NCI-H2227 (cell line): ENCODE data around the gene TMEM220.
A peak's percentile ranks its signal among the peaks of the same experiment; 100 is the strongest.

ENCODE experiments used
- DNase-seq: peaks from one replicate; lab custom pipeline; 2025; ENCODE audit not compliant: unreplicated experiment; lab: John Stamatoyannopoulos, UW

Gene TMEM220

DNA sequence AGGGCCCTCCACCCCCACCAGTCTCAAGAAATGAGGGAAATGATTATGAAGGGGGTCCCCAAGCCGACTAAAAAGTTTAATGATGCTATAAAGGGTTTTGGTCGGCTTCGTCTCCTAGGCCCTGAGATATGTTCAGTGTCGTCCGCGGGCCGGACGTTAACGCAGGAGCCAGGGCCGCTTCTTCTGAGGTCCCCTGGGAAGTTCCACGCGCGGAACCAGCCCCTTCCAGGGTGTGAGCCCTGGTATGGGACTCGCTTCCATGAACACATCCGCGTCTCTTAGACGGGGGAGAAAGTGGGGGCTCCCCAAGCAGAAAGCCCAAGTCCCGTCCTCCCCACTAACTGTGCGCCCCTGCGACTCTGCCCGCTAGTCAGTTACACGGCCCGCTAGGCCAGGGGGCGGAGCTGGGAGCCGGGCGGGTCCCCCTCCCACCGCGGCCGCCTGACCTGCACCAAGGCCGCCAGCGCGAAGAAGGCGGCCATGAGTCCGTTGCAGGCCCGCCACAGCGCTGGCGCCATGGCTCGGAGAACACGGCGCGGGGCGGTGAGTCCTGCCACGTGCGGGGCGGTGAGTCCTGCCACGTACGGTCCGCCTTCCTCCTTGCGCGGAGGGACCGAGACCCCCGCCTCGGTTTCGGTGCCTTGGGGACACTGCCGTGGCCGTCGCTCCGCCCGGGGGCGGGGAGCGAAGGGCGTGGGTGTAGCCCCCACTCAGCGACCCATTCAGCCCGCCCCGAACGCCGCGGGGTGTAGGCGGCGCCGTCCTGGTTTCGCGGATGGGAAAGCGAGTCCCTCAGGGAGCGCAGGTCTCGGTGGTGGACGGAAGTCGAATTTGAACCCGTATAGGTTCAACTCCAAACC is at the start of gene TMEM220:
Gene TMEM220 (minus strand): TSS at position 690 of the 860 bp plus-strand sequence. CDS start 172 bp downstream, at position 518.
- DNase-seq = peak; percentile 77

DNA sequence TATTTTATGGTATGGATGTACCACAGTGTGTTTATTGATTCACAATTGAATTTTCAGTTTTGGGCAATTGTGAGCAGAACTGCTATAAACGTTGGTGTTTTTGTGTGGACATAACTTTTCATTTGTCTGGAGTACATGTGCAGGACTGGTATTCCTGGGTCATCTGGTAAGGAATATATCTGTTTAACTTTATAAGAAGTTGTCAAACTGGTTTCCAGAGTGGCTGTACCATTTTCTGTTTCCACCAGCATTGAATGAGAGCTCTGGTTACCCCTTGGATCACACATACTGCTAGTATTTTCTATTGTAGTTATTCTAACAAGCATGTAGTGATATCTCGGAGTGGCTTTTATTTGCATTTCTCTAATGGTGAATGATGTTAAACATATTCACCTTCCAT is 49.8 kb upstream of the TMEM220 start:
- no peak for DNase-seq

DNA sequence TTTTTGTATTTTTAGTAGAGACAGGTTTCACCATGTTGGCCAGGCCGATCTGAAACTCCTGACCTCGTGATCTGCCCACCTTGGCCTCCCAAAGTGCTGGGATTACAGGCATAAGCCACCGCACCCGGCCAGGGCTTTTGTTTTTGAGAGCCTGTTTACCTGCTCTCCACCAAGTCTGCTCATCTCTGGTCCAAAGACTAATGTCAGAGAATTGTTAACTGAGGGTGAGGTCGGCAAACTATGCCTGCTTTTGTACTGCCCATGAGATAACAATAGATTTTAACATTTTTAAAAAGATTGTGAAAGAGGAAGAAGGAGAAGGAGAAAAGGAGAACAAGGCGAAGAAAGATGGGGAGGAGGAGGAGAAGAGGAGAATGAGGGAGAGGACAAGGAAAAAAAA is 48.1 kb upstream of the TMEM220 start:
- DNase-seq = no peak

DNA sequence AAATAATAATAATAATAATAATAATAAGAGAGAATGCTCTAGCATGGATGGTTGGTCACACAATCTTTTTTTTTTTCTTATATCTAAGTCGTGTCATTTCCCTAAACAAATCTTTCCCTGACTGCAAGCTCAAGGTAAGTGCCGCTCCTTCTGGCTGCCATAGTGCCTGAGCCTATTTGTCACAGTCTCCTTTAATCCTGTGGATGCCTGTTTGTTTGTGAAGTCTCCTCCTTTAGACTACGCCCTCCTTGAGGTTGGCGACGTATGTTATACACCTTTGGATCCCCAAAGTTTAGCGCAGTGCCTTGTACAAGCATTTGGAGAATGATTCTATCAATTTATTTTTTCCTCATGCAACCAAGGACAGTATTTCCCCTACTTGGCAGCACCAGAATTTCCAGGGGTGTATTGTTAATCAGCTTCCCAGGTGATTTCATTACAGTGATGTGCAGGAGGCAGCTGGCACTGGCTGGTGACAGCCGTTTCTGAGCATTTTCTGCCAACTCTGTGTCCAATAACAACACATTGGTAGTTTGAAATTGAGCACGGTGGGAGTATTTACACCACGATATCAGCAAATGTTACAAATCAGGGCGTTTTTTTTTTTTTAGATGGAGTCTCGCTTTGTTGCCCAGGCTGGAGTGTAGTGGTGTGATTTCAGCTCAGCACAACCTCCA is 47.4 kb upstream of the TMEM220 start:
- no peak for DNase-seq

DNA sequence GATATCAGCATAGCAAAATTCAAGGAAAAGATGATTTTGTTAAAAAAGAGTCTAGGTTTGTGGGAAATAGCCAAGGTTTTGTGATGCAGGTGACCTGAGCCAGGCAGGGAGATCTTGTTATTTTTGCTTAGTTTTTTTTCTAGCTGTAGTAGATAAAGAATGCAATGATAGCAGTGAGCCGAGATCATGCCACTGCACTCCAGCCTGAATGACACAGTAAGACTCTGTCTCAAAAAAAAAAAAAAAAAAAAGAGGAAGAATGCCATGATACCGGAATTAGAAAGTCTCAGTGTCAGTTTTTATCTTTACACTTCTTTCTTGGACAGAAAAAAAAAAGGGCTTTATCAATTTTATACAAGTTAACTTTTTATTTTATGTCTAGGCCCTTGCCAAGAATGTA is 46.6 kb upstream of the TMEM220 start:
- no peak for DNase-seq

DNA sequence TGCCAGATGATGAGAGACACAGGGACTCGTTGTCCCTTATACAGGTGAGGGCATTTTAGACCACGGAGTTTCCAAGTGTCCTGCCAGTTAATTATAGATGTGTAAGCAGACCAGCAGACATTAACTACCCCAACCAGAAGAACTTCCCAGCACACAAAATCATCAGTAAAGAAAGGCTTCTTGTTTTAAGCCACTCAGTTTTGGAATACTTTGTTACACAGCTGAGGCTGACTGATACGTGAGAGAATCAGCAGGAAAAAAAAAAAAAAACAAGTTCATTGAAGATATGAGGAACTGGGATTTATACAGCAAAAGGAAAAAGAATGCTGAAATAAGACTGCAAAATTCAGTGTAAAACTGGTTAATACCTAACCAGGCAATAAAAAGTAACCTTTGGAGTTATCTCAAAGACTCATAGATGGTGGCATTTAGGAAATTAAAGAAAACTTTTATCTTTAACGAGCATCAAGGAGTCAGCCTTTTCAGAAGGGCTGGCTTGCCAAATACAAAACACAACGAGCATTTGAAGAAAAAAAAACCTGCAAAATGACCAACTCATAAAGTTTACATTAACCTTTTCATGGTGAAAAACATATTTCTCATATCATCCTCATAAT is 46.0 kb upstream of the TMEM220 start:
- DNase-seq = no peak

DNA sequence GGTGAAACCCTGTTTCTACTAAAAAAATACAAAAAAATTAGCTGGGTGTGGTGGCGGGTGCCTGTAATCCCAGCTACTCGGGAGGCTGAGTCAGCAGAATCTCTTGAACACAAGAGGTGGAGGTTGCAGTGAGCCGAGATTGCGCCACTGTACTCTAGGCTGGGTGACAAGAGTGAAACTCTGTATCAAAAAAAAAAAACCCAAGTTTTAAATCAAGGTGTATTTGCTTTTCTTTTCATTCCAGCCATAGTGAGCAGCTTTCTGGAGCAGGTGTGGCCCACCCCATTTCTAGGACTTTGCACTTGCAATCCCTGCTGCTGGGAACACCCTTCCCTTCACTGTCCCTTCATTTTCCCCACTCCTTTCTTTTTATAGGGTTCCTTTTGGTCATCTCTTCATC is 45.2 kb upstream of the TMEM220 start:
- DNase-seq = no peak

DNA sequence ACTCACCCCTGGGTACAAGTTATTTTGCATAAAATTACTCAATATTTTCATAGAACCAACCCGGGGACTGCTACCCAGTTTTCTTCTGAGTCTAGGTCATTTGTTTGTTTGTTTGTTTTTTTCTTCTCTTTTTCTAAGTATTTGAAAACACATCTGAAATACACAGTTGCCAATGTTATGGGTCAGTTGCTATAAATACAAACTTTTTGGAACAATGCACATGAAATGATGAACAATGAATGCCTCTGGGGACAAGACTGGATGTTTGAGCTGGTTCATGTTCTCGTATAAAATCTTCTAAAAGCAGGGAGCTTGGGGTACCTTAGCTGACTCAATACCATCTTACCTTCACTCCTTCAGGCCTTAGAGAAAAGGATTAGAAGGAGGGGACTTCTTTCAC is 43.6 kb upstream of the TMEM220 start:
- DNase-seq = no peak

DNA sequence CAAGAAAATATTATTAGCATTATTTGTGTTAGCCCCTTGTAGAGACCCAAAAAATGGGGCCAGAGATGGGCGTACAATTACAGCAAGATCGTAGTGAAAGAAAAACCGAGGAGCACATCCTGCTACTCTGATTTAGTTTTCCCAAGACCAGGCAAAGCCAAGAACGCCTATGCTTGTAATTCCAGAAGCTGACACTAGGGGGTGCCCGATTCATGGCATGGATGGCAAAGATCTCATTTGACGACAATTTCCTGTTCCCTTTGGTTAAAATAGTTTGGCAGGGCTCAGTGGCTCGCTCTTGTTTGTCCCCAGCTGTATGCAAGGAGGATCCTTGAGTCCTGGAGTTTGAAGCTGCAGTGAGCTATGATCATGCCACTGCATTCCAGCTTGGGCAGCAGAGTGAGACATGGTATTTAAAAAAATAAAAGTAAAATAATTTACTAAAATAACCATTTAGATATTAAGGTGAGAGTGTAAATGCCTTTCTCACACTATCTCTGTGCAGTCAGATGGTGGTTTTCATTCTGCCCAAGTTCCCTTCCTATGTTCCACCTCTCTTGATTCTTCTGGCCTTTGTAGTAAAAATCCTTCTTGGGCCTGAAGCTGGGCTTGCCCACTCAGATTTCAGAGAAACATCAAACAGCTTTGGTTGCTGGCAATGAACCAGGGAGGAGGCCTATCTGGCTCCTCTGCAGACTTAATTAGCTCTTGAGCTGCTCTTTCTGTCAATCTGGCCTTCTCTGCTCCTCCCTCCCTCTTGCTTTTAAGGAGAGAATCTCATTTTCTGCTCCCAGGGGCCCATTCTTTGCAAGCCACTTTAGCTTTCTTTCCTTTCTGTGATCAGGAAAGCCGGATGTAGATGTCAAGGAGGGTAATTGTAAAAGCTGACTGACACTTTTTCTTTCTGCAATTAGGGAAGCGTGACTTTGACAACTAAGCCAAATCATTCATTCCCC is 42.9 kb upstream of the TMEM220 start:
- peak; percentile 76 for DNase-seq

DNA sequence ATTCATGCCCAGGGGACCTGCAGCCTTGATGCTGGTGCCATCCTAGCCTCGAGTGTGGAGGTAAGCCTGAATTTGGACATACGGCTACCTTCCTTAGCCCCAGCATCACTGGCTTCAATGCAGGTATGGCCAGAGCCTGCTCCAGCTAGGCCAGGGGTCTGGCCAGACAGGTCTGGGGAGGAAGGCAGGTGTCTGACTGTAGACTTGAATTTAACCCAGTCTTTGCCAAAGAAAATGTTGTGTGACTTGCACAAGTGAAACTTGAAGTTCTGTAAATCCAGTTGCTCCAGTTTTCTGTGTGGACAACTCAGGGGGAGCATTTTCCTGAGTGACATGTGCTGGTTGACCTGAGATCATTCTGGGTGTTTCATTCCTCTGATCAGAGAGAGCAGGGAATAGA is 41.3 kb upstream of the TMEM220 start:
- DNase-seq = no peak

DNA sequence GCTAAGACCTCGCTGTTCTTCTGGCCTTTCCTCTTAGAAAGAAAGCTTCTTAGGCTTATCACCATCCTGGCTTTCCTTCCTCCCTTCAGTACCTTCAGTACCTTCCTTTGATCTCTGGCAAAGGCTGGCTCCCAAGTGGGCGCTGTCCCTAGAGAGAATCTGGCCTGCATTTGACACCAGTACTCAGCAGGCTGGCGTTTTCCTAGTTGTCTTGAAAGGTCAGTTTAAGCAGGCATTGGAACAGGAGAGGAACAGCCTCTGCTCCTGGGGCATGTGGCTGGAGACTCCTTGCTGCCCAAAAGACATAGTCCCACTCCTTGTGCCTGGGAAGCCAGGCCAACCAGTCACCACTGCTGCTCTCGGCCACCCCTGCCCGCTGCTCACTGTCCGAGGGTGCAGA is 40.0 kb upstream of the TMEM220 start:
- DNase-seq = no peak

DNA sequence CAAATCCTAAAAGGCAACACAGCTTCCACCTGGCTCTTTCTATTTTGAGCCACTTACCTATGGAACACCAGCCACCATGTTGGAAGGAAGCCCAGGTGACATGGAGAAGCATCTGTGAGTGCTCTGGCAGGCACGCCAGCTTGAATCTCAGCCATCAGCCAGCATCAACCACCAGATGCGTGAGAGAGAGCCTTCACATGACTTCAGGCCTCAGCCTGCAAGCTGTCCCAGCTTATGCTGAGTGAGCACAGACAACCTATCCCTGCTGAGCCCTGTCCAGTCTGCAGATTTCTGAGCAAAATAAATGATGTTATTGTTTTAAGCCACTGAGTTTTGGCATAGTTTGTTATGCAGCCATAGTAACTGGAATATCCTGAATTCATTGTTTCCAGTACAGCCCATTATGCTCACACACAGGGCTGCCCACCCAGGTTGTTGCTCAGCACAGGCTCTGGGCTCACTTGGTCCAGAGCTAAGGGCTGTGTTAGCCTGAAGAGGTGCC is 39.0 kb upstream of the TMEM220 start:
- no peak for DNase-seq

DNA sequence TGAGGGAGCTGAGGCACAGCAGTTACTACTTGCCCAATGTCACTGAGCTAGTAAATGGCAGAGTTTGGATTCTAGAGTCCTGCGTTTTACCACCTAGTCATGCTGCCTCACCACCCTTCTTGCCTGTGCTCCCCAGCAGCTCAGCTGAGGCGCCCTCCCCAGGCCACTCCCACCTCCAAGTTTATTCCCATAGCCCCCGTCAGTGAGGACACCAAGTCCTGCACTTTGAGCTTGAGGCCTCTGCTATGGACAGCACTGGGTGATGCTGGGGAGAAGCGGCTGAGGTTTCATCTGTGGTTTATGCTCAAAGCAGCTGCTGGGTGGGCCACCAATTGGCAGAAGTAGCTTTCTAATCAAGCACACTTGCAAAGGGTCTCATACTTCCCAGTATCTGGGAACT is 37.4 kb upstream of the TMEM220 start:
- DNase-seq = no peak

DNA sequence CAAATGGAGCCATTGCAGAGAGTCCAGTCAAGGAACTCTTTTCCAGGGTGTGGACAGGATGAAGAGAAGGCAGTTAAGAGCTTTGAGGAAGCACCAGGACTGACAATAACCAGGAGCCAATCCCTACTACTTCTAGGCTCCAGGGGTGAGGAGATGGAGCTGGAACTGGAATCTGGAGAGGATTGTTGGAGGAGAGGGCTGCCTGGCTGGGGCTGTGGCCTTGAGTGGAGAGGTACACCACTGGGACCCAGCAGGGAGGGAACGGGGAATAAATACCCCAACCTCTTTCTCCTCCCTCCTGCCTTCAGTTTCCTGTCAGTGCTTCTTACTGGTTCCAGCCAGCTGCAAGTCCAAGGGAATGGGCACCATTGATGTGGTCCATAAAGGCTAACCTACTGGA is 32.2 kb upstream of the TMEM220 start:
- no peak for DNase-seq

DNA sequence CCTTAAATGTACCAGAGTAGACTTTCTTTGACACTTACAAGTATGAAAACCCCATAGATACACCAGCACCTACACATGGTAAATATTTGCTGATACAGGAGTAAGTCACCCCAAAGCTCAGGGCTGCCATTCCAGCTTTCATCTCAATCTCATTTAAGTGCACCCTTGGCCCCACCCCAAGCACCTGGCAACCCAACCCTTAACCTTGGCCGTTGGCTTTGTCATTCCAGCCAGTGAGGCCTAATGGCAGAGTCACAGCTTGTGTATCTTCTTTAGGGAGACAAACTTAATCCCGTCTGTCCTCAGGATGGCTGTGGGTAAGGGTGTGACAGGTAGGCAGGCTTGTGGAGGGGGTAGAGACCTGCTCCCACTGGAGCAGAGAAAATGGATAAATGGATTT is 31.5 kb upstream of the TMEM220 start:
- no peak for DNase-seq

DNA sequence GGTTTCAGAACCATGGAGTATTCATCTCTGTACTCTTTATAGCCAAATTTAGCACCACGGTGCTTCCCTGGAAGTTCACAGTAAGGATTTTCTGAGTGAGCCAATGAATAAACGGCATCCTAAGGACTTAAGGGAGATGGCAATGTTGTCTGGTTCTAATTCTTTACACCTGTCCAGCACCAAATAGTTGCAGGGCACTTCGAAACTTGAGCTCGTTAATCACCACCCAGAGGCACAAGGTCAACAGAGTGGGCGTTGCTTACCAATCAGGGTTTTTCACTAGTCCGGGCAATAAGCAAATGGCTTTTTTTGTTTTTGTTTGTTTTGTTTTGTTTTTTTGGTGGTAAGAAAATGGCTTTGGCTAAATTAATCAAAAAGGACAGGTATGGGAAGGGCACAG is 28.2 kb upstream of the TMEM220 start:
- no peak for DNase-seq

DNA sequence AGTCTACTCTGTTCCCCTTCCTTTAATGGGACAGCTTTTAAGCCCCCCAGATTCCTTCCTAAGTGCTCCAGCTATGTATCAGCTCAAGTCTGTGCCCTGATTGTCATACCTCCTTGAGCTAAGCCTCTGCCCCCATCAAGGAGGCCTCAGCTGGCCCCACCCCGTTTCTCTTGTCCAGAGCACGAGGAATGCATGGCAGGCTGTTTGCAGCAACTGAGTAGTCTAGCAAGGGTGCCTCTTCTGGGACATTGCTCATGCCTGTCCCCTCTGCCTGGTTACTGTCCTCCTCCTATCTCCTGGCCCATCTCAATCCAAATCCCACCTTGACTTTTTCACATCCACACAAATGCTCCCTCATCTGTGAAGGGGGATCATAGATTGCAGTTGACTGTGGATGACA is 27.8 kb upstream of the TMEM220 start:
- DNase-seq = no peak

DNA sequence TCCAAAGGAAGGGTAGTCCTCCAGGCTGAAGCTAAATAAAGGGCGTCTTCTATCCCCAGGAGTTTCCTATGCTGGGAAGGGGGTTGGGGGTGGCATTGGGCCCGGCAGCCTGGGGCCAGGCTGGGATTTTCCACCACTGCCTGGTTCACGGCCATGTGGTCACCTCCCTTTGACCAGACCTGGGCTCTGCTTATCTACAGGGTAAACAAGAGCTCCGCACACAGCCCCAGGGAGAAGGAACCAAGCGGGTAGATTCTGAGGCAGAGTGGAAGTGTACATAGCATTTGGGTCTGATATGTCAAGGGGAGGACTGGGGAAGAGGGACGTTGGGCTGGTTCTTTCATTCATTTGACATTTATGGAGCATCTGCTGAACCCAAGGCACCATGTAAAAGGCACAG is 27.2 kb upstream of the TMEM220 start:
- no peak for DNase-seq

DNA sequence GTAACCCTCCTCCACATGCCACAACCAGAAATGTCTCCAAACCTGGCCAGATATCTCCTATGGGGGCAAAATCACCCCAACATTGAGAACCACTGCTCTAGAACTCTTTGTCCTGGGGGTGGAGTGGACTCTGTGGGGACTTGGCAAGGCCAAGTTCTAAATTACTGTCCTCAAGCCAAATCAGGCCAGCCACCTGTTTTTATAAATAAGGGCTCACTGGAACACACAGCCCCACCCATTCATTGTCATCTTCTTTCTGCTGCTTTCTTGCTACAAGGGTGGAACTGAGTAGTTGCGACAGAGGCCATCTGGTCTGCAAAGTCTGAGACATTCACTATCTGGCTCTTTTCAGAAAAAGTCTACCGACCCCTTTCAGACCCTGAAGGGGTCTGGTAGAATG is 26.8 kb upstream of the TMEM220 start:
- DNase-seq = no peak

DNA sequence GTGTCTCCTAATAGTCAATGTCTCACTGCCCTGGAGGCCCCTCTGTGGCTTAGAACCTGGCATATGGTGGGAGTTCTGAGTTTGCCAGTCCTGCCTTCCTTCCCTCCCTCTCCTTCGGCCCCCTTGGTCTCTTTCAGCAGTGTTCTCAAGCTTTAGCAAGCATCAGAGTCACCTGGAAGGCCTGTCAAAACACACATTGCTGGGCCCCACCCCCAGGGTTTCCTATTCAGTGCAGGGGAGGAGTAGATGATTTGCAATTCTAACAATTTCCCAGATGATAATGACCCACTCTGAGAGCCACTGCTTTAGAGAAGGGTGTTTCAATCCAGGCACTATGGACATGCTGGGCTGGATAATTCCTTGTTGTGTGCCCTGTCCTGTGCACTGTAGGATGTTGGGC is 26.4 kb upstream of the TMEM220 start:
- DNase-seq = no peak

DNA sequence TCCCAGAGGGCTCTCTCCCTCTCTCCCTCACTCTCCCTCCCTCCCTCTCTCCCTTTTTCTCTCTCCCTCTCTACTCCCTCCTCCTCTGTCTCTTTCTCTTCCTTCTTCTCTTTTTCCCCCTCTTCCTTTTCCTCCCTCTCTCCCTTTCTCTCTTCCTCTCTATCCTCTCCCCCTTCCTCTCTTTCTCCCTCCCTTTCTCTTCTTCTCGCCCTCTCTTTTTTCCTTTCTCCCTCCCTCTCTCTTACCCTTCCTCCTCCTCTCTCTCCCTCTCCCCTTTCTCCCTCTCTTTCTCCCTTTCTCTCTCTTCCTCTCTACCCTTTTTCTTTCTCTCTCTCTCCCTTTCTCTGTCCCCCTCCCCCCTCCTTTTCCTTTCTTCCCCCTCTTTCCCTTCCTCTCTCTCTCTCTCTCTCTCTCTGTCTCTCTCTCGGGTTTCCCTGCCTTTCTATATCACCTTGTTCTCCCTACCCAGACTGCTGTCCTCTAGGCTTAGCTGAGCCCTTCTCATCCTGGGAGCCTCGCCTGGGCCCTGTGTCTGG is 25.8 kb upstream of the TMEM220 start:
- DNase-seq = no peak
